ENCODE results near the gene PKIB.

The PKIB gene

DNA sequence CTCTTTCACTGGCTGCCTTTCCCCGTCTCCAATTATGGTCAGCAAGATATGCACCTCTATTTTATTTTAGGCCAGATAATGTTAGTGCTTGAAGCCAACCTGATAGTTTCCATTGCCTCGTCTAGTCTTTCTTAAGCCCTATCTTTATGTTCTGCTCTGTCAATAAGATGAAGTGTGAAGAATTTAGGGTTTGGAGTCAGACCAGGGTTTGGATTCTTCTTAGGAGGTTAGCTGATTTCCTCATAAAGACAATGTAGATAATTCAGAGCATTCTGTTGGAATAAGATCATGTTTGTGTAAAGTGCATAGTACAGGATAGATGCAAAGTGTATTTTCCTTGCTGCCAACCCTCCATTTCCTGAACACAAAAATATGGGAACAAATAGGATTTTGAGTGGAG is 43.8 kb downstream of the PKIB start:
- Histone ChIP-seq H3K27ac (ENCODE audit: low read depth, low read length) (no peak overlapping the region), H3K4me3 (ENCODE audit: low read depth in 1 of 5, low read length in 5 of 5) (no peak overlapping the region), H3K27me3 (ENCODE audit: control insufficient read depth in 5 of 5, insufficient read depth in 4 of 5, low read length in 5 of 5) (no peaks in the 10 kb centered on the region), H3K9ac (ENCODE audit: low read length in 5 of 5) (no peak overlapping the region), H3K4me1 (ENCODE audit: control insufficient read depth in 5 of 5, insufficient read depth in 5 of 5, low read length in 5 of 5) (no peaks in the 10 kb centered on the region), H3K9me3 (ENCODE audit: control insufficient read depth in 5 of 5, low read length in 5 of 5) (peaks cover 0 to 2% (median 0%) of the 10 kb centered on the region in 5 donors), H3K36me3 (ENCODE audit: control insufficient read depth in 5 of 5, insufficient read depth in 5 of 5, low read length in 5 of 5) (no peaks in the 10 kb centered on the region)

DNA sequence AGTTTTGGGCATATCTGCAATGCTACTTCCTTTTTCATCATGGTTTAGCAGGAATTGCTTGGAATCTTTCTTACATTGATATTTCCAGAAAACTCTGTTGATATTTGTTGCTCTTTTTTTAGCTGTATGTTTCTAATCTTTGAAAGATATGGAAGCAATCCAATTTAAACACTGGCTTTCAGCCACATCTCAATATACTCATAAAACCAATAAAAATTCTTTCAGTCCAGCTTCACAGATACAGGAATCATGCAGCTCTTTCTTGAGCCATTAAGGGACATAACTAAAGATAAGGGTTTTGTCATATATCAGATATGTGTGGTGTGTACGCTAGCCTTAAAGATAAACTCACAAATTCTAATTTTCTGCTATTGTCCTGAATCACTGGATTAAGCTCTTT is 47.4 kb downstream of the PKIB start:
- Histone ChIP-seq H3K9ac (ENCODE audit: low read length in 5 of 5) (no peak overlapping the region), H3K4me3 (ENCODE audit: low read depth in 1 of 5, low read length in 5 of 5) (no peak overlapping the region), H3K27ac (ENCODE audit: low read depth, low read length) (no peak overlapping the region), H3K27me3 (ENCODE audit: control insufficient read depth in 5 of 5, insufficient read depth in 4 of 5, low read length in 5 of 5) (no peaks in the 10 kb centered on the region), H3K36me3 (ENCODE audit: control insufficient read depth in 5 of 5, insufficient read depth in 5 of 5, low read length in 5 of 5) (no peaks in the 10 kb centered on the region), H3K9me3 (ENCODE audit: control insufficient read depth in 5 of 5, low read length in 5 of 5) (no peaks in the 10 kb centered on the region), H3K4me1 (ENCODE audit: control insufficient read depth in 5 of 5, insufficient read depth in 5 of 5, low read length in 5 of 5) (no peaks in the 10 kb centered on the region)

DNA sequence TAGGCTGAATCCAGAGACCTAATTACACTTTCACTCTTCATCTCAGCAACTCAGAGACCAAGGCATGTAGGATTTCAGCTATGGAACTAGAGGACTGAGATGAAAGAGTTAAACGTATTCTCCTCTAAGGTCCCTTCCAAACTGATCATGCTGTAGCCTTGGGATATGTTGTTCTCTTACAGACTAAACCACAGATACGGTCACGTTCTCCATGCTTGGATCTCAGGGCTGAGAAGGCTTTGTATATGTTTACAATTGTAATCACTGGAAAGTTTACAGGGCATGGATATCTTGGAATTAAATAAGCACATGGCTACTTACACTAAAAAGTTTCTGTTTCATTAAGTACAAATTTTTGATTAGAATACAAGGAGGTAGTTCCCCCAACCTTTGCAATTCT is 50.1 kb downstream of the PKIB start:
- no peaks in the 10 kb centered on the region for H3K4me1 ChIP-seq (ENCODE audit: control insufficient read depth in 5 of 5, insufficient read depth in 5 of 5, low read length in 5 of 5)
- H3K9me3 ChIP-seq (ENCODE audit: control insufficient read depth in 5 of 5, low read length in 5 of 5), result no peaks in the 10 kb centered on the region
- H3K27ac ChIP-seq (ENCODE audit: low read depth, low read length), result no peak overlapping the region
- no peak overlapping the region for H3K4me3 ChIP-seq (ENCODE audit: low read depth in 1 of 5, low read length in 5 of 5)
- H3K27me3 ChIP-seq (ENCODE audit: control insufficient read depth in 5 of 5, insufficient read depth in 4 of 5, low read length in 5 of 5), result no peaks in the 10 kb centered on the region
- no peak overlapping the region for H3K9ac ChIP-seq (ENCODE audit: low read length in 5 of 5)
- no peaks in the 10 kb centered on the region for H3K36me3 ChIP-seq (ENCODE audit: control insufficient read depth in 5 of 5, insufficient read depth in 5 of 5, low read length in 5 of 5)

DNA sequence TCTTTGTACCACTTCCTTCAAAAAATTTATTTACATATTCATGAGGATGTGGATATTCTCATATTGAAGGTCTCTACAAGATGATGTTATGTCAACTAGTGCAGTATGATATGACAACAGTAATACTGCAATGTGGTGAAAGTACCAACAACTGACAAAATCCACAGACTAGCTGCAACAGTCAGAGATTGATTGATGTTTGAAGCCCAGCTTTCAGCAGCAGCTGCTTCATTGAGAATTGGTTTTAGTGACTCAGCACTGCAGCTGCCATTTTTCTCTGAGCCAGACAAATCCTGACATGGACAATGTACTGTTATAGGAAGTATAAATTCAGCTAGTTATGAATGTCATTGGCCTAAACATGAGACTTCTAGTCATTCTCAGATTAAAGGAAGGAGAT is 53.8 kb downstream of the PKIB start:
- H3K36me3 ChIP-seq (ENCODE audit: control insufficient read depth in 5 of 5, insufficient read depth in 5 of 5, low read length in 5 of 5), result no peaks in the 10 kb centered on the region
- no peaks in the 10 kb centered on the region for H3K4me1 ChIP-seq (ENCODE audit: control insufficient read depth in 5 of 5, insufficient read depth in 5 of 5, low read length in 5 of 5)
- no peak overlapping the region for H3K9ac ChIP-seq (ENCODE audit: low read length in 5 of 5)
- H3K9me3 ChIP-seq (ENCODE audit: control insufficient read depth in 5 of 5, low read length in 5 of 5), result no peaks in the 10 kb centered on the region
- no peak overlapping the region for H3K4me3 ChIP-seq (ENCODE audit: low read depth in 1 of 5, low read length in 5 of 5)
- no peaks in the 10 kb centered on the region for H3K27me3 ChIP-seq (ENCODE audit: control insufficient read depth in 5 of 5, insufficient read depth in 4 of 5, low read length in 5 of 5)
- no peak overlapping the region for H3K27ac ChIP-seq (ENCODE audit: low read depth, low read length)

DNA sequence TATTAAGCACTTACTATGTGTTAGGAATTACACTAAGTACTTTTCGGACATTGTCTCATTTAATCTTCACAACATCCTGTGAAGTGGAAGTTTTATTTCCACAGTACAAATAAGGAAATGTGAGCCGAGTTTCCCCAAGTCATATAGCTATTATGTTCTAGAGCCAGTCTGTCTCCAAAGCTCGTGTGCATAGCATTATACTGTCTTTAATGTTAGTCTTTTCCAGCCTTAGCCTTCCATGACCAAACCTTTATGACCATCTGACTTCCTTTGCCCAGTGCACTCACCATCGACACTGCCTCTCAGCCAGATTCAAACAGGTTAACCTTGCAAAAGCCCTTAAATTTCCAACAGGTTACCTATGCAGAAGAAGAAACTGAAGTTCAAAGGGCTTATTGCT is 55.7 kb downstream of the PKIB start:
- Histone ChIP-seq H3K9ac (ENCODE audit: low read length in 5 of 5) (no peak overlapping the region), H3K27me3 (ENCODE audit: control insufficient read depth in 5 of 5, insufficient read depth in 4 of 5, low read length in 5 of 5) (no peaks in the 10 kb centered on the region), H3K4me1 (ENCODE audit: control insufficient read depth in 5 of 5, insufficient read depth in 5 of 5, low read length in 5 of 5) (no peaks in the 10 kb centered on the region), H3K36me3 (ENCODE audit: control insufficient read depth in 5 of 5, insufficient read depth in 5 of 5, low read length in 5 of 5) (no peaks in the 10 kb centered on the region), H3K4me3 (ENCODE audit: low read depth in 1 of 5, low read length in 5 of 5) (no peak overlapping the region), H3K9me3 (ENCODE audit: control insufficient read depth in 5 of 5, low read length in 5 of 5) (no peaks in the 10 kb centered on the region), H3K27ac (ENCODE audit: low read depth, low read length) (no peak overlapping the region)

DNA sequence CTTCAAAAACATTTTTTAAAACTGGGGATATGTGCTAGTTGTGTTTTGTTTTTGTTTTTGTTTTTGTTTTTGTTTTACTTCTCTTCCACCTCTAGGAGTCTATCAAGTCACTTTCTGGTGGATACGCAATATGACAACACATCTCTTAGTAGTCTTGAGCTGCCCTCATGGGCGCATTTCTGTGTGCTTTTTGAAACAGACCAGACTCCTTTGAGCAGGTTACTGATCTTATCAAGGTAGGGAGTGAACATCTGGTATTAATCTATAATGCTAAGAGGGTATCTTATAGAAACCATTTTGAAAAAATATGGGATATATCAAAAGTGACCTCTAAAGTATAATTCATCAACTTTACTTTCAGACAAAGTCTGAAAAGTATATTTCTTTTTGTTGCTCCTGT is 56.2 kb downstream of the PKIB start:
- Histone ChIP-seq H3K27me3 (ENCODE audit: control insufficient read depth in 5 of 5, insufficient read depth in 4 of 5, low read length in 5 of 5) (no peaks in the 10 kb centered on the region), H3K9me3 (ENCODE audit: control insufficient read depth in 5 of 5, low read length in 5 of 5) (no peaks in the 10 kb centered on the region), H3K4me3 (ENCODE audit: low read depth in 1 of 5, low read length in 5 of 5) (no peak overlapping the region), H3K36me3 (ENCODE audit: control insufficient read depth in 5 of 5, insufficient read depth in 5 of 5, low read length in 5 of 5) (no peaks in the 10 kb centered on the region), H3K27ac (ENCODE audit: low read depth, low read length) (no peak overlapping the region), H3K9ac (ENCODE audit: low read length in 5 of 5) (no peak overlapping the region), H3K4me1 (ENCODE audit: control insufficient read depth in 5 of 5, insufficient read depth in 5 of 5, low read length in 5 of 5) (no peaks in the 10 kb centered on the region)

DNA sequence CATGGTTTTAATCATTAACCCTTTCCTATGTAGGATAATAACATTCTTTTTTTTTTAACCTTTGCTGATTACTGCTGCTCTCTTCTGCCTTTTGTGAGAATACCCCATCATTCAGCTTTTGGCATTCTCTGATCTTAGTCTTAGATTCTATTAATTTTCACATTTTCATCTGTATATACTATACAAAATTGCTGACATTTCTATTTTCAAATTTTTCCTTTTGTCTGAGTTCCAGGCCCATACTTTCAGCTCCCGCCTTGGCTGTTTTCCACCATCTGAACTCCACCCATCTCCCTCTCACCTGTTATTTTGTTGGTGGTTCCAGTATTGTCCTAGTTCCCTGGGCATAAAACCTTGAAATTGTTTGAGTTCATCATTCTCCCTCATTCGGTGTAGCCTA is 59.2 kb downstream of the PKIB start:
- Histone ChIP-seq H3K27ac (ENCODE audit: low read depth, low read length) (no peak overlapping the region), H3K9ac (ENCODE audit: low read length in 5 of 5) (no peak overlapping the region), H3K9me3 (ENCODE audit: control insufficient read depth in 5 of 5, low read length in 5 of 5) (no peaks in the 10 kb centered on the region), H3K4me1 (ENCODE audit: control insufficient read depth in 5 of 5, insufficient read depth in 5 of 5, low read length in 5 of 5) (no peaks in the 10 kb centered on the region), H3K36me3 (ENCODE audit: control insufficient read depth in 5 of 5, insufficient read depth in 5 of 5, low read length in 5 of 5) (no peaks in the 10 kb centered on the region), H3K4me3 (ENCODE audit: low read depth in 1 of 5, low read length in 5 of 5) (no peak overlapping the region), H3K27me3 (ENCODE audit: control insufficient read depth in 5 of 5, insufficient read depth in 4 of 5, low read length in 5 of 5) (no peaks in the 10 kb centered on the region)

DNA sequence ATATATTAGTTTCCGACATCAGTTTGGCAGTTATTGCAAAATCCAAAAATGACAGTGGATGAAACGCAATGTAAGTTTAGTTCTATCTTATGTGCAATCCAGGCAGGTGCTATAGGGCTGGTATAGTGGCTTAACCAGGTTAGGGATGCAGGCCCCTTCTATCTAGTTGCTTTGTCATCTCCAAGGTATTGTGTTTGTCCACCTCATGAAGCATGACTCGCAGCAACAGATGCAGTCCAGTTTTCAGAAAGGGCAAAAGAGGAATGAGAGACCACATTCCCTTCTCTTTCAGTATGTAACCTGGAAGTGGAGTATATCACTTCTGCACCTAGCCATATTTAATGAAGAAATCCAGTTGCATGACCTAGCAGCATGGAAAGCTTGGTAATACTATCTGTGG is 59.7 kb downstream of the PKIB start:
- no peaks in the 10 kb centered on the region for H3K4me1 ChIP-seq (ENCODE audit: control insufficient read depth in 5 of 5, insufficient read depth in 5 of 5, low read length in 5 of 5)
- no peaks in the 10 kb centered on the region for H3K9me3 ChIP-seq (ENCODE audit: control insufficient read depth in 5 of 5, low read length in 5 of 5)
- H3K9ac ChIP-seq (ENCODE audit: low read length in 5 of 5), result no peak overlapping the region
- H3K27ac ChIP-seq (ENCODE audit: low read depth, low read length), result no peak overlapping the region
- H3K36me3 ChIP-seq (ENCODE audit: control insufficient read depth in 5 of 5, insufficient read depth in 5 of 5, low read length in 5 of 5), result no peaks in the 10 kb centered on the region
- H3K27me3 ChIP-seq (ENCODE audit: control insufficient read depth in 5 of 5, insufficient read depth in 4 of 5, low read length in 5 of 5), result no peaks in the 10 kb centered on the region
- H3K4me3 ChIP-seq (ENCODE audit: low read depth in 1 of 5, low read length in 5 of 5), result no peak overlapping the region

DNA sequence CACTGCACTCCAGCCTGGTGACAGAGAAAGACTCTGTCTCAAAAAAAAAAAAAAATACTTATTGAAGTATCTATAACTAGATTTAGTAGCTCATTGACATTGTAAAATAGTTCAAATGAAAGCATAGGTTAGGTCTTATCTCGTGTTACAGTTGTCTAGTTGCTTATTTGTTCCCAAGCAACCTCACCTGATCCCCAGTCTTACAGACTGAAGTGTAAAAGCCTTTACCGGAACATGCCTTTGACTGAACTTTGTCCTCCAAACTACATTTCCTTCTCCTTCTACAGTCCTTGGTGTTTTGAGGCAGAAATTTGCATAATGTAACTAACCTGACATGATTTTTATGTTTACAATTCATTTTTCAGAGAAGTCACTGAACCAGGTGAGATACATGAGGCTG is 61.0 kb downstream of the PKIB start:
- no peak overlapping the region for H3K9ac ChIP-seq (ENCODE audit: low read length in 5 of 5)
- no peaks in the 10 kb centered on the region for H3K36me3 ChIP-seq (ENCODE audit: control insufficient read depth in 5 of 5, insufficient read depth in 5 of 5, low read length in 5 of 5)
- no peaks in the 10 kb centered on the region for H3K4me1 ChIP-seq (ENCODE audit: control insufficient read depth in 5 of 5, insufficient read depth in 5 of 5, low read length in 5 of 5)
- H3K27me3 ChIP-seq (ENCODE audit: control insufficient read depth in 5 of 5, insufficient read depth in 4 of 5, low read length in 5 of 5), result no peaks in the 10 kb centered on the region
- H3K27ac ChIP-seq (ENCODE audit: low read depth, low read length), result no peak overlapping the region
- H3K4me3 ChIP-seq (ENCODE audit: low read depth in 1 of 5, low read length in 5 of 5), result no peak overlapping the region
- H3K9me3 ChIP-seq (ENCODE audit: control insufficient read depth in 5 of 5, low read length in 5 of 5), result no peaks in the 10 kb centered on the region

DNA sequence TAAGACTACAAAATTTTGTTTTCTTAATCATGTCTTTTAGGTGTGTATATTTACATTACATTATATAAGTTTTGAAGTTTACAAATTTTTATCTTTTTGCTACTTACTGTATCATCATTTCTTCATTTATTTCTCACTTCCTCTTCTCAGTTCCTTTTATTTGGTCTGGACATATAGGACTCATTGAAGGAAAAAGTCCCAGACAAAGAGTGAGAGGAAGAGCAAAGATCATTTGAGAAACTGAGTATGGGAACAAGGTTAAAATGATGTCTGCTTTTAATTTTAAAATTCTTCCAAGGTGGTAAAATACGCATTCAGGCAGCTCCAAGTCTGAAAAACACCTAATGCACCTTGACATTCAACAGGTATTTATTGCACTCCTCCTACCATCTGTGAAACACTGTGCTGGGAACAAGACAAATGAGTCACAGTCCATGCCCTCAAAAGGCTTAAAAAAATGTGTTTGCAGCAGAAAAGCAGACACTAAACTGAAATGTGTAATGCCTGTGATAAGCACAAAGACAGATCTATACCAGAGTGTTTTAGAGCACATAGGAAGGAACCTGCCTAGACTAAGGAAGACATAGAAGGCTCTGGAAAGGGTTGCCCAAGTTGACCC is 63.2 kb downstream of the PKIB start:
- Histone ChIP-seq H3K9me3 (ENCODE audit: control insufficient read depth in 5 of 5, low read length in 5 of 5) (no peaks in the 10 kb centered on the region), H3K4me3 (ENCODE audit: low read depth in 1 of 5, low read length in 5 of 5) (no peak overlapping the region), H3K9ac (ENCODE audit: low read length in 5 of 5) (no peak overlapping the region), H3K27ac (ENCODE audit: low read depth, low read length) (no peak overlapping the region), H3K36me3 (ENCODE audit: control insufficient read depth in 5 of 5, insufficient read depth in 5 of 5, low read length in 5 of 5) (no peaks in the 10 kb centered on the region), H3K4me1 (ENCODE audit: control insufficient read depth in 5 of 5, insufficient read depth in 5 of 5, low read length in 5 of 5) (no peaks in the 10 kb centered on the region), H3K27me3 (ENCODE audit: control insufficient read depth in 5 of 5, insufficient read depth in 4 of 5, low read length in 5 of 5) (no peaks in the 10 kb centered on the region)

DNA sequence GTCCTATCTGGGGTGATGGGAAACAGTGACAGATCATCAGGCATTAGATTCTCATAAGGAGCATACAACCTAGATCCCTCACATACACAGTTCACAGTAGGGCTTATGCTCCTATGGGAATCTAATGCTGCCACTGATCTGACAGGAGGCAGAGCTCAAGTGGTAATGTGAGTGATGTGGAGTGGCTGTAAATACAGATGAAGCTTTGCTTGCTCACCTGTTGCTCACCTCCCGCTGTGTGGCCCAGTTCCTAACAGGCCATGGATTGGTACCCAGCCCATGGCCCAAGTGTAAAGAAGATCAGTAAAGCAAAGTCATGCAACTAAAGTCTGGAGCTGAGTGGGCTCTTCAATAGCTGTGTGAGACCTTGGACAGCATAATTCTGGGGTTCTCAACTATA is 65.9 kb downstream of the PKIB start:
- no peak overlapping the region for H3K9ac ChIP-seq (ENCODE audit: low read length in 5 of 5)
- no peaks in the 10 kb centered on the region for H3K27me3 ChIP-seq (ENCODE audit: control insufficient read depth in 5 of 5, insufficient read depth in 4 of 5, low read length in 5 of 5)
- no peaks in the 10 kb centered on the region for H3K9me3 ChIP-seq (ENCODE audit: control insufficient read depth in 5 of 5, low read length in 5 of 5)
- H3K36me3 ChIP-seq (ENCODE audit: control insufficient read depth in 5 of 5, insufficient read depth in 5 of 5, low read length in 5 of 5), result no peaks in the 10 kb centered on the region
- no peak overlapping the region for H3K27ac ChIP-seq (ENCODE audit: low read depth, low read length)
- no peak overlapping the region for H3K4me3 ChIP-seq (ENCODE audit: low read depth in 1 of 5, low read length in 5 of 5)
- H3K4me1 ChIP-seq (ENCODE audit: control insufficient read depth in 5 of 5, insufficient read depth in 5 of 5, low read length in 5 of 5), result no peaks in the 10 kb centered on the region
